GM12864 (cell line): ENCODE measurements around the gene ITGB8.

Source experiments
- DNase-seq: peaks from one replicate; pipeline ENCODE4 v3.0.0-alpha.2; 2011; ENCODE audit warnings: low read depth
- H3K4me3 ChIP-seq: 2 replicates; pipeline ENCODE4 v1.5.1; 2011; ENCODE audit warnings: mild to moderate bottlenecking, low read depth, low read length, control low read depth
- TF ChIP-seq, protein P1 (sequence below): IDR thresholded peaks from 2 replicates; pipeline ENCODE4 v1.5.1; 2011; ENCODE audit warnings: low read depth, mild to moderate bottlenecking, moderate library complexity, low read length, control low read depth, inconsistent platforms; ENCODE audit errors: missing control alignments

ITGB8 gene

DNA sequence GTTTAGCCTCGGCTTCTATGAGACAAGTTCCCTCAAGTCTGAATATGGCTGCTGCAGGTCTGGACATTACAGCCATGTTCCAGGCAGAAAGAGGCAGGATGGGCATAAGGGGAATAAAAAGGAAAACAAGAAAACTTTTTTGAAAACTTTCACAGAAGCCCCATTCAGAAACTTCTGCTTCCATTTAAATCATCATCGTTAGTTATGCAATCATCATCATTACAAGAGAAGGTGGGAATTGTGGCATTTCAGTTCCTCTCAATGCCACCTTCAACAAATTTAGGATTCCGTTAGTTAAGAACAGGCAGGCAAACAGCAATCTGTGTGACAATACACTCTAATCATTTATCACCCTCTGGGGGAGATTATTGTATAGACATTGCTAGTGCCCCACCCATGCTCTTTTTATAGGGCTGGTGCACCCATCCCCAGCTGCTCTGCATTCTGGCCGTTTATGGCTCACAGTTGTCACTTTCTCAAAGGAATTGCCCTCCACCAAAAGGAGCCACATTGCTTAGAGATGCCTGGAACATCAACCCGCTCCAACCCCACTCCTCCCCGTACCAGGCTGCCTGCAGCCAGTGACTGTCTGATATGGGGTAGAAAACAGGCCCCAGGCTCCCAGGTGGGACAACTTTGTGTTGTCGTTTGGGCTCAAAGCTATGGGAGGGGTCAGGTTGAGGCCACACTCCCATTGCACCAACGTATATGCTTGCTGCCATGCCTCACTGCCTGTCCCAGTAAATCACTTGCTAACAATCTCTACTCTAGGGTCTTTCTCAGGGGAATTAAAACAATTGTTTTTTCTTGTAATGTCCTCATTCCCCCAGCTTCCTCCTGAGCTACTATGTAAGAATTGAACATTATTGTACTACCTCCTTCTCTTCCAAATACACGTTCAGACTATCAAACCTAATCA lies 24.2 kb downstream of the ITGB8 start:
- TF ChIP-seq, protein P1, sequence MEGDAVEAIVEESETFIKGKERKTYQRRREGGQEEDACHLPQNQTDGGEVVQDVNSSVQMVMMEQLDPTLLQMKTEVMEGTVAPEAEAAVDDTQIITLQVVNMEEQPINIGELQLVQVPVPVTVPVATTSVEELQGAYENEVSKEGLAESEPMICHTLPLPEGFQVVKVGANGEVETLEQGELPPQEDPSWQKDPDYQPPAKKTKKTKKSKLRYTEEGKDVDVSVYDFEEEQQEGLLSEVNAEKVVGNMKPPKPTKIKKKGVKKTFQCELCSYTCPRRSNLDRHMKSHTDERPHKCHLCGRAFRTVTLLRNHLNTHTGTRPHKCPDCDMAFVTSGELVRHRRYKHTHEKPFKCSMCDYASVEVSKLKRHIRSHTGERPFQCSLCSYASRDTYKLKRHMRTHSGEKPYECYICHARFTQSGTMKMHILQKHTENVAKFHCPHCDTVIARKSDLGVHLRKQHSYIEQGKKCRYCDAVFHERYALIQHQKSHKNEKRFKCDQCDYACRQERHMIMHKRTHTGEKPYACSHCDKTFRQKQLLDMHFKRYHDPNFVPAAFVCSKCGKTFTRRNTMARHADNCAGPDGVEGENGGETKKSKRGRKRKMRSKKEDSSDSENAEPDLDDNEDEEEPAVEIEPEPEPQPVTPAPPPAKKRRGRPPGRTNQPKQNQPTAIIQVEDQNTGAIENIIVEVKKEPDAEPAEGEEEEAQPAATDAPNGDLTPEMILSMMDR: no peak
- DNase-seq: no peak
- no peak overlapping the region for H3K4me3 ChIP-seq

DNA sequence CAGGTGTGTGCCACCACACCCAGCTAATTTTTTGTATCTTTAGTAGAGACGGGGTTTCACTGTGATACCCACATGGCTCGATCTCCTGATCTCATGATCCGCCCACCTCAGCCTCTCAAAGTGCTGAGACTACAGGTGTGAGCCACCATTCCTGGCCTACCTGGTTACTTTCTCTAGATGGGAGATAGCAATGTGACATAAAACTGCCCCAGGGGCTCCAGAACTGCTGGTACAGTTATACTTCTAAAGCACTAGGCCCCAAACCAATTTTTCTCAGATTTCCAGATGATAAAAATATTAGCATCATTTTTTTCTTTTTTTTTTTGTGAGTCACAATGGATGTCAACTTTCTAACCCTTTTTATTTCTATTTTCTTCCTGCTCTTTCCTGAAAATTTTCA lies 27.4 kb downstream of the ITGB8 start:
- TF ChIP-seq, protein P1: no peak
- no peak overlapping the region for H3K4me3 ChIP-seq
- no peak for DNase-seq

DNA sequence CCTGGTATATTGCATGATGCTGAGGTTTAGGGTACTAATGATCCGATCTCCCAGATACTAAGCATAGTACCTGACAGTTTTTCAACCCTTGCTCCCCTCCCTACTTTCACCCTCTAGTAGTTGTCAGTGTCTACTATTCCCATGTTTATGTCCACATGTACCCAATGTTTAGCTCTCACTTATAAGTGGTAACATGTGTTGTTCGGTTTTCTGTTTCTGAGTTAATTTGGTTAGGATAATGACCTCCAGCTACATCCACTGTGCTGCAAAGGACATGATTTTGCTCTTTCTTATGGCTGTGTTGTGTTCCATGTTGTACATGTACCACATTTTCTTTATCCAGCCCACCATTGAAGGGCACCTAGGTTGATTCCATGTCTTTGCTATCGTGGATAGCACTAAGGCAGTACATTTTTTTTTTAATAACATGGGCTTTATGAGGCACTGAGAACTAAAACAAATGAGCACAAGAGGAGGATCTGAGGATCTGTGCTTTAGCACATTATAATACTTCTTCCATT lies 28.1 kb downstream of the ITGB8 start:
- TF ChIP-seq, protein P1: no peak

DNA sequence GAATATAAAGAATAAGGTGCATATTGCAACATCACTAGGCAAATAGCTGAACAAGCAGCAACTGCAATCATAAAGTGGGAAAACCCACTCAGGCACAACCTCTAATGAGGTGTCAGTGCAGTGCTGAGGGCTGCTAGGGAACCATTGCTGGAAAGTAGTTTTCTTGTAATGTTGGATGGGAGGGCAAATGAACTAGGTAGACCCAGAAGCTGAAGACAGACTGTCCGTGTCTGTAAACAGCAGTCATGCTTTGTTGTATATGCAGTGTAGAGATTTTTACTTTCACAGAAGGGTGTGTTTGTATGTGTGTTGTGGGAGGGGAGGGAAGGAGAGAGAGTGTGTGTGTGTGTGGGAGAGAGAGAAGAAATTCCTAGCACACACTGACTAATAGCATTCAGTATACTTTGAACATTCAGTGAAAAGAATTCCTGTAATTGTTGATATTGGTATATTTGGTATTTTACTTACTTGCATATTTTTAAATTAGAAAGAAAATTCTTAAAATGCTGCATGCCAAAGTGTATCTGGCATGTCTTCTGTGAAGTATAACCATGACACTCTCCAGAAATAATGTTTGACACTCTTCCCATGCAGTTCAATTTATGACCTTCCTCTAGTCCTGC lies 28.8 kb downstream of the ITGB8 start:
- H3K4me3 ChIP-seq: no peak overlapping the region
- DNase-seq: no peak
- TF ChIP-seq, protein P1: no peak

More for the DNA sequence above, 28.1 kb downstream of the ITGB8 start:
- no peak for DNase-seq
- H3K4me3 ChIP-seq: no peak overlapping the region

DNA sequence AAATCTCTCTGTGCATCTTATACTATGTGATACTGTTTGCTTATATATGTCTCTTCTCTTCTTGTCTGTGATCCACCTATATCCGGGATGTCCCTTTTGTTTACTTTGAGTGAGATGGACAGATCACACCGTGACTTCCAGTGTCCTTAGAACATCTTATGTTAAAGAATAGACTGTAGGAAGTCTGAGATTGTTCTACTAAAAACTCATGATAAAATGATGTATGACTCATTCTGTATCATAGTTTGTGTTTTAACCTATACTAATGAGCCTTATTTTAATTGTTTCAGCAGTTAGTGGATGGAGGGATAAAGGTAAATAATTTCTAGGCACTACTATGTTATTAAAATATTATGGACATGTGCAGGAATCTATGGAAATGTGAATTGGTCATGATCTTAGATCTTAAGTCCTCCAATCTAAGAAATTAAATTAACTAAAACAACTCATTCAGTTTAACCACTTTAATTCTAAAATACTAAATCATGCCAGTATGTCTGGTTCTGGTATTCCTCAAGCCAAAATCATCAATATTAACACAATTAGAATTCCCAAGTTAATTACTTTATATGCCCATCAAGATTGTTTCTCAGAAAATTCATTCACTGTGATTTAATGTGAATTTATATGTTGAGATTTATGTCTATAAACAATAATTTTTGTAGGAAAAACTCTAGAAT lies 32.0 kb downstream of the ITGB8 start:
- TF ChIP-seq, protein P1: no peak
- DNase-seq: no peak
- H3K4me3 ChIP-seq: no peak overlapping the region

DNA sequence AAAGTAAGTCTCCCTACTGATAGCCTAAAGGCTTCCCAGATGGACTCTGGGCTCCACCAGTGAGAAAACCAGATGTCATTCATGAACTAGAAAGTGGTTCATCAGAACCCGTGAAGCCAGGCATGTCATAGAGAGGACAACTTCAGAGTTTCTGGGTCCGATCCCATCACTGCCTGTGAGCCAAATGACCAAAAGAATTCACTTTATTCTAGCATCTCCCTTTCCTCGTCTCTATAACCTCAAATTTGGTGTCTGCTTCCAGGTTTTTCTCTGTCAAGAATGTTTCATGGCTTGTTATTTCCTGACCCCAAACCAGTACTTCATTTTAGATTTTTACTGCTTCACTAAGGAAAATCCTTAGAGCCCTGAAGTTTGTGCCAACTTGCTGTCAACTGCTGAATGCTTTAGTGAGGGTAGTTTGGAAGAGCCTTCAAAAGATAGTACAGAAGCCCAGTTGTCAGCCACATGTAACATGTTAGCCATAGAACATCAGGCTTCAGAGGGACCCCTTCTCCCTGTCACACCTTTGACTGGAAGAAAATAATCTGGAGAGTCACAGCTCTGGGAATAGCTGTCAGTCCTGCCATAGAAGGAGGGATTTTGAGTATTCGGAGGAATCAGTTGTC lies 34.0 kb downstream of the ITGB8 start:
- DNase-seq: no peak
- no peak overlapping the region for H3K4me3 ChIP-seq
- TF ChIP-seq, protein P1: no peak
